GM13976 (cell line): ENCODE results near the gene MYT1.
"Not testable (repeated sequence)": the region's sequence is repeated elsewhere in the genome, so short reads cannot be mapped to it uniquely, and the experiment has no call there.

ENCODE experiments used
- DNase-seq: peaks from one replicate; pipeline ENCODE4 v3.0.0; 2012; ENCODE audit warnings: low spot score
- in situ Hi-C: fragments of 300-500 bp; cut with MboI; formaldehyde crosslinking; loops from one replicate; pipeline ENCODE4 v1.12.0; 2022; ENCODE audit warnings: low sequenced_read_pairs, mixed read lengths, inconsistent platforms; ENCODE audit not compliant: unreplicated experiment
- TF ChIP-seq, protein P1 (sequence below): IDR thresholded peaks from 2 replicates; pipeline ENCODE4 v1.5.1; 2012; ENCODE audit warnings: borderline replicate concordance, mild to moderate bottlenecking; ENCODE audit not compliant: insufficient read depth; ENCODE audit errors: extremely low read depth, missing control alignments, control extremely low read depth

The MYT1 gene

DNA sequence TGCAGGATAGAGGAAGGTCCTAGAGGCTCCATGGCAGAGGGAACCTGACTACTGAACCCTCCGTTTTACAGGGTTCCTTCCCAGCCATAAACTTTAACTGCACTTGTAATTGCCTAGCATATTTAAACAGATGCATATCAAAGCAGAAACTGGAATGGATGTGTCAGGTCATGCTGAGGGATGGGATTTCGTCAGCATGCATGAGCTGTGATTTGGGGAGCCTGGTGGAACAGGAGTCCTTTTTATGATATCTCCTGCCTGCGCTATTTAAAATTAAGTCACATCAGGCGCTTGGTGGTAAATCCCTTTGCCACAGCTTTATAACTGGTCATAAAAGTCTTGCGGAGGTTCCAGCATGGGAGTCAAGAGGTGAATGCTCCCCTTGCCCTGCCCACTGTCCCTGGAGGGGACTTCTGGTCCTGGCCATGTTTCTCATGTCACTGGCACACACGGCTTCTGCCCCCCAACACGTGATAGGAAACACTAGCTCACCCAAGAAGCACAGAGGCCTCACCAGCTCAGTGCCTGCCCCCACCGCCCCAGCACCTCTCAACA is 65.3 kb downstream of the MYT1 start:
- TF ChIP-seq, protein P1, sequence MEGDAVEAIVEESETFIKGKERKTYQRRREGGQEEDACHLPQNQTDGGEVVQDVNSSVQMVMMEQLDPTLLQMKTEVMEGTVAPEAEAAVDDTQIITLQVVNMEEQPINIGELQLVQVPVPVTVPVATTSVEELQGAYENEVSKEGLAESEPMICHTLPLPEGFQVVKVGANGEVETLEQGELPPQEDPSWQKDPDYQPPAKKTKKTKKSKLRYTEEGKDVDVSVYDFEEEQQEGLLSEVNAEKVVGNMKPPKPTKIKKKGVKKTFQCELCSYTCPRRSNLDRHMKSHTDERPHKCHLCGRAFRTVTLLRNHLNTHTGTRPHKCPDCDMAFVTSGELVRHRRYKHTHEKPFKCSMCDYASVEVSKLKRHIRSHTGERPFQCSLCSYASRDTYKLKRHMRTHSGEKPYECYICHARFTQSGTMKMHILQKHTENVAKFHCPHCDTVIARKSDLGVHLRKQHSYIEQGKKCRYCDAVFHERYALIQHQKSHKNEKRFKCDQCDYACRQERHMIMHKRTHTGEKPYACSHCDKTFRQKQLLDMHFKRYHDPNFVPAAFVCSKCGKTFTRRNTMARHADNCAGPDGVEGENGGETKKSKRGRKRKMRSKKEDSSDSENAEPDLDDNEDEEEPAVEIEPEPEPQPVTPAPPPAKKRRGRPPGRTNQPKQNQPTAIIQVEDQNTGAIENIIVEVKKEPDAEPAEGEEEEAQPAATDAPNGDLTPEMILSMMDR: no peak
- in situ Hi-C loops: no loop called here
- DNase-seq: no peak

DNA sequence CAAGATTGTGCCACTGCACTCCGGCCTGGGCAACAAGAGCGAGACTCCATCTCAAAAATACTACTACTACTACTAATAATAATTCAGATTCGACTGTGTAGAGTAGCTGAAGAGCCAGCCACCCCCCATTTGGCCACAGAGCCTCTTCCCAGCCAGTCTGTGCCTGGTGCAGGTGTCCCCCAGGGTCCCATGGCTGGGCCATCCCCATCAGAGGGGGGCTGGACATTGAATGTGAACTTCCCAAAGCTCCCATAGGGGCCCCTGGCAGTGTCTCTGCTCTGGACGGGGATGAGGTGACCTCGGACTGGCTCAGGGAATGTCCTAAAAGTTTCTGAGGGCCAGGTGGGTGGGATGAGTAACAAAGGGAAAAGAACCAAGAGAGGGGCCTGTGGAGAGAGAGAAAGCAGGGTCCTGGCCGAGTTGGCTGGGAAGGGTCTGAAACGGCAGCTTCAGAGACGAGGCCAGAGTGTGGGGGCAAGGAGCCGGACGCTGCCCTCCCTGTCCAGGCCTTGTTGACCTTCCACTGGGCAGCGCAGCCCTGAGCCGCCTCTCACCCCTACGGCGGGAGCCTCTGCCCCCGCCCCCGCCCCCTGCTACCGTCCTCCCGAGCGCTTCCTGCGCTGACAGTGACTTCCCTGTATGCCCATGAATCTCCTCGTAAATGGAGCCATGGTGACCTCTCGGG is 66.4 kb downstream of the MYT1 start:
- no peak for DNase-seq
- TF ChIP-seq, protein P1: no peak
- in situ Hi-C loops: no loop called here

DNA sequence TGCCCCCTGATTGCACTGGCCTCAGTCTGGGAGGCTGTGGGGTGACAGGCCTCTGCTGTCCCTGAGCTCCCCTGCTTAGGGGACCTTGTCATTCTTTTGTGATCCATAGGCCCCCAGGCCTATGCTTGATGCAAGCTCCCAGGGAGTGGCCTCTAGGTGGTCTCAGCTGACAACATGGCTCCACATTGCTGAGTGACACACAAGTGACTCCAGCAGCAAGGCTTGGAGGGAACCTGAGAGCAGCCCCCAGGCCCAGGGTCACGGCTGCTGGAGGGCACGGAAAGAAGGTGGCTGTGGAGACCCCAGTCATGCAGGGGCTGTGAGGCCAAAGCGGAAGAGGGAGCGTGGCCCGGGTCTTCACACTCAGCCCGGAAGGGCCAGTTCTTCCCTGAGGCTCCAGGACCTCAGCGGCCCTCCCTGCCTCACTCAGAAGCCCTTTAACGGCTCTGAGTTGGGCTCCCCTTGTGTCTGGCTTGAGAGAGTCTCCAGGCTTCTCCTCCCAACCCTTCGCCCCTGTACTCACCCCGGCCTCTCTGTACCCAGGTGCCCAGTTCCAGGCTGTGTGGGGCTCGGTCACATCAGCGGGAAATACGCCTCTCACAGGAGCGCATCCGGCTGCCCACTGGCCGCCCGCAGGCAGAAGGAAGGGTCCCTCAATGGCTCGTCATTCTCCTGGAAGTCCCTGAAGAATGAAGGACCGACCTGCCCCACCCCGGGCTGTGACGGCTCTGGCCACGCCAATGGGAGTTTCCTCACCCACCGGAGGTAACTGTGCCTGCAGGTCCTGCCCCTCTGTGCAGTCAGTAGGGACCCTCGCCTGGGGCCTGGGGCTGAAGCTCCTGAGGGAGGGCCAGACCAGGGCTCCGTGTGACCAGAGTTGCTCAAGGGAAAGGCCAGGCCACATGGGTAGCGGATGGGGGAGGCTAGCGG is 67.6 kb downstream of the MYT1 start:
- in situ Hi-C loops: no loop called here
- TF ChIP-seq, protein P1: no peak
- DNase-seq: no peak

DNA sequence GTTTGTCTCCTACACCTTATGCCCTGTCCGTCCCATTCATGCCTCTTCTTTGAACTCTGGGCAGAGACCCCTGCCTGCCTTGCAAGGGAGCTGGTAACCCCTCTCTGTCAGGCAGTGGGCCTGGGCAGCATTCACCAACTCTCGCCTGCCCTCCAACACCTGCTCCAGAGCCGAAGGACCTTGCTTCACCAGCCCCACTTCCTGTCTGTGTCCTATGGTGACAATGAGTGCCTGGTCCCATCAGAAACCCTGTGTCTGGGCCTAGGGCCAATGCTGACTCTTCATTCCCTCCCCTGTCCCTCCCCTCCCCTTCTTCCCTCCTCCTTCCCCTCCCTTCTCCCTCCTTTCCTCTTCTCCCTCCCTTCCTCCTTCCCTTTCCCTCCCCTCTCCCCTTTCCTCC is 68.5 kb downstream of the MYT1 start:
- no peak for DNase-seq
- in situ Hi-C loops: no loop called here
- TF ChIP-seq, protein P1: no peak

DNA sequence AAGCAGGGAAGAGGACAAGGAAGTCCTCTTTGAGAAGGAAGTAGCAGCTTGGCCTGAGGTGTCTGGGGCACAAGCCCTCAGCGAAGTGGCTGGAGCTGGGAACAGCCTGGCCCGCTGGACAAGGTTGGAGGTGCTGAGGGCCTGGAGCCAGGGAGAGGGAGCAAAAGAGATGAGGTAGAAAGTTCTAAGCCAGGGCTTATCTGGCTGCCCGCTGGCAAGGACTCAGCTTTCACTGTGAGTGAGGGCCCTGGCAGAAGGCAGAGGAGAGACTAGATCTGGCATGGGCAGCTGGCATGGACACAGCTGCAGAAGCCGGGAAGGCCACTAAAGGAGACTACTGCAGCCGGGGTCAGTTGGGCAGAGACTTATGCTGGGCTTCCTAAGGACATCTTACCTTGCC is 69.5 kb downstream of the MYT1 start:
- TF ChIP-seq, protein P1: no peak
- in situ Hi-C loops: no loop called here
- no peak for DNase-seq

DNA sequence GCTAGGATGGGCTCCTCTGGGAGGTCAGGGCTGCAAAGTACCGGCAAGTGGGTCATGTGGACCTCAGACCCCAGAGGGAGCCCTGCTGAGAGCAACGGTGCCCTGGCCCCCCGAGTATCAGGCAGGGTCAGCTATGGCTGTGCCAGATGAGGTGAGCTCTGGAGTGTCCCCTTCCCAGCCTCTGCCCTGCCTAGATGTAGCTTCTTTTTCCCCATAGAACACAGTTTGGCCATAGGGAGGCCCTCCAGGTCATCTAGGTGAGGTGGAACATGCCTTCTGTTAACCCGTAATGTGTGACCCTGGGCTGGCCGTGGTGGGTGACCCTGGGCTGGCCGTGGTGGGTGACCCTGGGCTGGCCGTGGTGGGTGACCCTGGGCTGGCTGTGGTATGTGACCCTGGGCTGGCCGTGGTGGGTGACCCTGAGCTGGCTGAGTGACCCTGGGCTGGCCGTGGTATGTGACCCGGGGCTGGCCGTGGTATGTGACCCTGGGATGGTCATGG is 70.1 kb downstream of the MYT1 start:
- in situ Hi-C loops: no loop called here
- TF ChIP-seq, protein P1: no peak
- DNase-seq: no peak

DNA sequence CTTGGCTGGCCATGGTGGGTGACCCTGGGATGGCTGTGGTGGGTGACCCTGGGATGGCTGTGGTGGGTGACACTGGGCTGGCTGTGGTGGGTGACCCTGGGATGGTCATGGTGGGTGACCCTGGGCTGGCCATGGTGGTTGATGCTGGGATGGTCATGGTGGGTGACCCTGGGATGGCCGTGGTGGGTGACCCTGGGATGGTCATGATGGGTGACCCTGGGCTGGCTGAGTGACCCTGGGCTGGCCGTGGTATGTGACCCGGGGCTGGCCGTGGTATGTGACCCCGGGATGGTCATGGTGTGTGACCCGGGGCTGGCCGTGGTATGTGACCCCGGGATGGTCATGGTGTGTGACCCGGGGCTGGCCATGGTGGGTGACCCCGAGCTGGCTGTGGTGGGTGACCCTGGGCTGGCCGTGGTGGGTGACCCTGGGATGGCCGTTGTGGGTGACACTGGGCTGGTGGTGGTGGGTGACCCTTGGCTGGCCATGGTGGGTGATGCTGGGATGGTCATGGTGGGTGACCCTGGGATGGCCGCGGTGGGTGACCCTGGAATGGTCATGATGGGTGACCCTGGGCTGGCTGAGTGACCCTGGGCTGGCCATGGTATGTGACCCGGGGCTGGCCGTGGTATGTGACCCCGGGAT is 70.8 kb downstream of the MYT1 start:
- not testable (repeated sequence) for DNase-seq

More for the DNA sequence above, 70.8 kb downstream of the MYT1 start:
- in situ Hi-C loops: not testable (repeated sequence)
